HepG2 (cell line): ENCODE measurements around the gene OGFR. TPM values are rescaled to one million over a fixed set of nuclear protein-coding genes. Genes with fewer than 3 reads are reported as not detected.

Experiments used
- AKNA ChIP-seq: sonication (generic); formaldehyde crosslinking; IDR thresholded peaks from 2 replicates; pipeline ENCODE4 v1.4.0; 2020; ENCODE audit warnings: missing genetic modification reagents, borderline replicate concordance
- ARNT2 ChIP-seq: sonication (generic); formaldehyde crosslinking; IDR thresholded peaks from 2 replicates; pipeline ENCODE4 v1.8.0; 2022; ENCODE audit warnings: mild to moderate bottlenecking, low read depth, missing genetic modification reagents, moderate library complexity
- ATF7-NPFF ChIP-seq: sonication (generic); formaldehyde crosslinking; IDR thresholded peaks from 2 replicates; pipeline ENCODE4 v1.8.1; 2023; ENCODE audit warnings: mild to moderate bottlenecking, low read depth, missing genetic modification reagents, moderate library complexity
- CHD2 ChIP-seq: IDR thresholded peaks from 2 replicates; pipeline ENCODE4 v1.6.1; 2011; ENCODE audit warnings: low read depth, low read length, improper control_type of control experiment
- GMEB2 ChIP-seq: IDR thresholded peaks from 2 replicates; pipeline ENCODE4 v1.6.1; 2016; ENCODE audit warnings: missing biosample characterization, missing genetic modification reagents, low read depth
- HOXA5 ChIP-seq: sonication (generic); formaldehyde crosslinking; IDR thresholded peaks from 2 replicates; pipeline ENCODE4 v1.4.0; 2020; ENCODE audit warnings: missing genetic modification reagents
- KMT2A ChIP-seq: sonication (generic); formaldehyde crosslinking; IDR thresholded peaks from 2 replicates; pipeline ENCODE4 v1.4.0; 2020; ENCODE audit warnings: missing genetic modification reagents
- MEF2D ChIP-seq: sonication (generic); formaldehyde crosslinking; IDR thresholded peaks from 2 replicates; pipeline ENCODE4 v1.5.1; 2020; ENCODE audit warnings: mild to moderate bottlenecking, missing genetic modification reagents
- NFIC ChIP-seq: IDR thresholded peaks from 2 replicates; pipeline ENCODE4 v1.6.1; 2012; ENCODE audit warnings: mild to moderate bottlenecking, low read length, inconsistent platforms
- PREB ChIP-seq: sonication (generic); formaldehyde crosslinking; IDR thresholded peaks from 2 replicates; pipeline ENCODE4 v1.4.0; 2020; ENCODE audit warnings: missing genetic modification reagents
- REXO4 ChIP-seq: sonication (generic); formaldehyde crosslinking; IDR thresholded peaks from 2 replicates; pipeline ENCODE4 v1.8.0; 2022; ENCODE audit warnings: missing genetic modification reagents, mild to moderate bottlenecking, borderline replicate concordance
- RNF2 ChIP-seq: fragments of 450-650 bp; conservative IDR thresholded peaks from 2 replicates; pipeline ENCODE4 v1.6.1; 2016; ENCODE audit warnings: low read depth
- TGIF2 ChIP-seq: IDR thresholded peaks from 2 replicates; pipeline ENCODE4 v1.6.1; 2016; ENCODE audit warnings: control low read depth, missing compliant biosample characterization
- ZNF501 ChIP-seq: sonication (generic); formaldehyde crosslinking; IDR thresholded peaks from 2 replicates; pipeline ENCODE4 v1.5.1; 2020; ENCODE audit warnings: mild to moderate bottlenecking, moderate library complexity, missing genetic modification reagents
- ZNF589 ChIP-seq: sonication (generic); formaldehyde crosslinking; conservative IDR thresholded peaks from 2 replicates; pipeline ENCODE4 v1.8.0; 2022; ENCODE audit warnings: mild to moderate bottlenecking, moderate library complexity, missing genetic modification reagents
- ZNF703 ChIP-seq: sonication (generic); formaldehyde crosslinking; IDR thresholded peaks from 2 replicates; pipeline ENCODE4 v1.5.1; 2020; ENCODE audit warnings: missing genetic modification reagents, mild to moderate bottlenecking, moderate library complexity, borderline replicate concordance
- ZNF720 ChIP-seq: sonication (generic); formaldehyde crosslinking; IDR thresholded peaks from 2 replicates; pipeline ENCODE4 v1.4.0; 2020; ENCODE audit warnings: missing genetic modification reagents
- ZNF776 ChIP-seq: sonication (generic); formaldehyde crosslinking; IDR thresholded peaks from 2 replicates; pipeline ENCODE4 v1.4.0; 2020; ENCODE audit warnings: mild to moderate bottlenecking, missing genetic modification reagents
- ZNF781 ChIP-seq: sonication (generic); formaldehyde crosslinking; IDR thresholded peaks from 2 replicates; pipeline ENCODE4 v1.5.1; 2020; ENCODE audit warnings: borderline replicate concordance, mild to moderate bottlenecking, missing genetic modification reagents; ENCODE audit errors: not compliant biosample characterization
- polyA plus RNA-seq, 8 experiments: library from polyadenylated mRNA; depleted of rRNA in 3 of 8; stranded (reverse) in 7 of 8; unstranded in 1 of 8; fragments of >200 nt; fragmentation: Illumina TruSeq in 4 of 8; extraction: Trizol in 4 of 8; gene quantifications; 2 replicates each; pipeline versions ENCODE4 v1.2.1 to v1.2.3, GENCODE V29; 2011 to 2016; ENCODE audit warnings: low read depth in 4 of 8, missing spikeins in 1 of 8, mixed read lengths in 1 of 8; ENCODE audit not compliant: insufficient read depth in 1 of 8
- total RNA-seq, 5 experiments: library from RNA; depleted of rRNA; stranded (reverse); fragments of >200 nt; fragmentation: Illumina TruSeq; extraction: Trizol; gene quantifications; 2 replicates each; pipeline ENCODE4 v1.2.3, GENCODE V29; 2016; ENCODE audit warnings: low read depth in 1 of 5
- TF ChIP-seq, protein P1 (sequence below): sonication (generic); formaldehyde crosslinking; IDR thresholded peaks from 2 replicates; pipeline ENCODE4 v1.5.1; 2020; ENCODE audit warnings: mild to moderate bottlenecking, moderate library complexity, missing genetic modification reagents

Gene OGFR
- total and polyA plus RNA-seq, 2 of the 13 experiments (the other 11 are each of a cell fraction or from before 2014, with no cell fraction given): 47.7 to 81.8 TPM

- TF ChIP-seq ZNF589 (CRISPR knock-in tag): no peak
- peak; percentile 80 for TF ChIP-seq ZNF501 (CRISPR knock-in tag)
- TF ChIP-seq ZNF781 (CRISPR knock-in tag): no peak
- TF ChIP-seq PREB (CRISPR knock-in tag): no peak
- no peak for TF ChIP-seq MEF2D (CRISPR knock-in tag)
- TF ChIP-seq RNF2: no peak
- TF ChIP-seq AKNA (CRISPR knock-in tag): no peak
- peak; percentile 80 for TF ChIP-seq ARNT2 (CRISPR knock-in tag)
- TF ChIP-seq KMT2A (CRISPR knock-in tag): no peak
- TF ChIP-seq ZNF703 (CRISPR knock-in tag): 0 out of 2 replicates have a peak, but pooled peaks have one; percentile 76
- TF ChIP-seq CHD2: no peak
- TF ChIP-seq ATF7-NPFF (CRISPR knock-in tag): peak; percentile 17; the same call in 1 of the 2 replicates
- TF ChIP-seq ZNF776 (CRISPR knock-in tag): no peak
- no peak for TF ChIP-seq REXO4 (CRISPR knock-in tag)
- TF ChIP-seq, protein P1, sequence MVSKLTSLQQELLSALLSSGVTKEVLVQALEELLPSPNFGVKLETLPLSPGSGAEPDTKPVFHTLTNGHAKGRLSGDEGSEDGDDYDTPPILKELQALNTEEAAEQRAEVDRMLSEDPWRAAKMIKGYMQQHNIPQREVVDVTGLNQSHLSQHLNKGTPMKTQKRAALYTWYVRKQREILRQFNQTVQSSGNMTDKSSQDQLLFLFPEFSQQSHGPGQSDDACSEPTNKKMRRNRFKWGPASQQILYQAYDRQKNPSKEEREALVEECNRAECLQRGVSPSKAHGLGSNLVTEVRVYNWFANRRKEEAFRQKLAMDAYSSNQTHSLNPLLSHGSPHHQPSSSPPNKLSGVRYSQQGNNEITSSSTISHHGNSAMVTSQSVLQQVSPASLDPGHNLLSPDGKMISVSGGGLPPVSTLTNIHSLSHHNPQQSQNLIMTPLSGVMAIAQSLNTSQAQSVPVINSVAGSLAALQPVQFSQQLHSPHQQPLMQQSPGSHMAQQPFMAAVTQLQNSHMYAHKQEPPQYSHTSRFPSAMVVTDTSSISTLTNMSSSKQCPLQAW (CRISPR knock-in tag): peak; percentile 85
- TF ChIP-seq GMEB2: no peak
- TF ChIP-seq NFIC: no peak
- TF ChIP-seq HOXA5 (CRISPR knock-in tag): 0 out of 2 replicates have a peak, but pooled peaks have one; percentile 25
- 0 out of 2 replicates have a peak, but pooled peaks have one; percentile 57 for TF ChIP-seq ZNF720 (CRISPR knock-in tag)
- no peak for TF ChIP-seq TGIF2 (CRISPR knock-in tag)
Observed at GRCh38 chr20:62815066-62815991, 10.7 kb downstream of the OGFR start (continued).
